NT2/D1 (cell line): ENCODE measurements around the gene SARNP.

Experiments
- DNase-seq: peaks from one replicate; pipeline ENCODE4 v3.0.0-alpha.2; 2011; ENCODE audit warnings: low read depth, low spot score
- H3K27me3 ChIP-seq: 2 replicates; pipeline ENCODE4 v1.6.0; 2011; ENCODE audit warnings: mild to moderate bottlenecking; ENCODE audit not compliant: insufficient read length, insufficient read depth
- H3K36me3 ChIP-seq: 2 replicates; pipeline ENCODE4 v1.6.1; 2011; ENCODE audit warnings: mild to moderate bottlenecking, low read length, mixed read lengths; ENCODE audit not compliant: insufficient read depth, insufficient read length
- H3K4me1 ChIP-seq: 2 replicates; pipeline ENCODE4 v1.5.1; 2011; ENCODE audit not compliant: insufficient read depth, insufficient read length
- H3K4me3 ChIP-seq: 2 replicates; pipeline ENCODE4 v1.5.1; 2011; ENCODE audit warnings: low read depth; ENCODE audit not compliant: insufficient read length
- H3K9ac ChIP-seq: 2 replicates; pipeline ENCODE4 v1.6.0; 2011; ENCODE audit warnings: low read depth; ENCODE audit not compliant: insufficient read length
- H3K9me3 ChIP-seq: 2 replicates; pipeline ENCODE4 v1.5.1; 2011; ENCODE audit warnings: mild to moderate bottlenecking, low read length; ENCODE audit not compliant: insufficient read depth
- SUZ12 ChIP-seq: IDR thresholded peaks from 2 replicates; pipeline ENCODE4 v1.6.1; 2011; ENCODE audit not compliant: insufficient read length, insufficient read depth; ENCODE audit errors: extremely low read depth
- YY1 ChIP-seq: IDR thresholded peaks from 2 replicates; pipeline ENCODE4 v1.6.1; 2011; ENCODE audit not compliant: insufficient read length, insufficient read depth
- ZNF274 ChIP-seq: IDR thresholded peaks from 2 replicates; pipeline ENCODE4 v1.6.1; 2011; ENCODE audit warnings: mild to moderate bottlenecking, low read depth, low read length

The SARNP gene

GRCh38 chr12:55789171-55789570 is 28.4 kb downstream of the SARNP start:
- no peaks in the 10 kb centered on the region for H3K9me3 ChIP-seq
- DNase-seq: no peak
- no peak overlapping the region for H3K9ac ChIP-seq
- no peak for TF ChIP-seq ZNF274
- TF ChIP-seq SUZ12: no peak
- no peak for TF ChIP-seq YY1
- H3K4me1 ChIP-seq: no peaks in the 10 kb centered on the region
- H3K4me3 ChIP-seq: no peak overlapping the region
- no peaks in the 10 kb centered on the region for H3K27me3 ChIP-seq
- peaks cover 87% of the 10 kb centered on the region for H3K36me3 ChIP-seq

DNA sequence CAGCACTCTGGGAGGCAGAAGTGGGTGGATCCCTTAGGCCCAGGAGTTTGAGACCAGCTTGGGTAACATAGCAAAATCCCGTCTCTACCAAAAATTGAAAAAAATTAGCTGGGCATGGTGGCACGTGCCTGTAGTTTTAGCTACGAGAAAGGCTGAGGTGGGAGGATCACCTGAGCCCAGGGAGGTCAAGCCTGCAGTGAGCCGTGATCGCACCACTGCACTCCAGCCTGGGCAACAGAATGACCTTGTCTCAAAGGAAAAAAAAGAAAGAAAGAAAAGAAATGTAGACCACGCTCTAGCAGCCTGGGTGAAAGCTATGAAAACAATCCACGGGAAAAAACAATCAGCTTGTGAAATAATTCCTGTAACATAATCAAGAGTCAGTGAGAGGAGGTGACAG is 29.0 kb downstream of the SARNP start:
- Histone ChIP-seq H3K4me1 (no peaks in the 10 kb centered on the region), H3K4me3 (no peak overlapping the region), H3K9ac (no peak overlapping the region), H3K36me3 (peaks cover 87% of the 10 kb centered on the region), H3K27me3 (no peaks in the 10 kb centered on the region), H3K9me3 (no peaks in the 10 kb centered on the region)
- TF ChIP-seq ZNF274: no peak
- TF ChIP-seq SUZ12: no peak
- no peak for TF ChIP-seq YY1
- DNase-seq: no peak

DNA sequence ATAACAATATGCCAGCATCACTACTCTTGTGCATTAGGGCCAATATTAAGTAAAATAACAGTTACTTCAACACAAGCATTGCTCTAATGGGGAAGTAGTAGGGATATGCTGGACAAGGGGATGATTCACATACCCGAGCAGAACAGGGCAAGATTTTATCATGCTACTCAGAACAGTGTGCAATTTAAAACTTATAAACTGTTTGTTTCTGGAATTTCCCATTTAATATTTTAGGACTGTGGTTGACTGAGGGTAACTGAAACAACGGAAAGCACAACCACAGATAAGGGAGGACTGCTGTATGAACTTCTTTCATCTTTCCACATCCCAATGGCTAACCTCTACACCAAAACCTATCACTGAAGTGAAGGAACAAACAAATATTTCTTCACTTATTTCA is 36.8 kb downstream of the SARNP start:
- no peak for DNase-seq
- Histone ChIP-seq H3K9me3 (no peaks in the 10 kb centered on the region), H3K4me3 (no peak overlapping the region), H3K36me3 (peaks cover 93% of the 10 kb centered on the region), H3K4me1 (no peaks in the 10 kb centered on the region), H3K27me3 (no peaks in the 10 kb centered on the region), H3K9ac (no peak overlapping the region)
- TF ChIP-seq ZNF274 (no peak), YY1 (no peak), SUZ12 (no peak)

- no peak overlapping the region for H3K4me3 ChIP-seq
- H3K27me3 ChIP-seq: no peaks in the 10 kb centered on the region
- peaks cover 79% of the 10 kb centered on the region for H3K36me3 ChIP-seq
Observed at GRCh38 chr12:55777856-55778255, 39.7 kb downstream of the SARNP start.

DNA sequence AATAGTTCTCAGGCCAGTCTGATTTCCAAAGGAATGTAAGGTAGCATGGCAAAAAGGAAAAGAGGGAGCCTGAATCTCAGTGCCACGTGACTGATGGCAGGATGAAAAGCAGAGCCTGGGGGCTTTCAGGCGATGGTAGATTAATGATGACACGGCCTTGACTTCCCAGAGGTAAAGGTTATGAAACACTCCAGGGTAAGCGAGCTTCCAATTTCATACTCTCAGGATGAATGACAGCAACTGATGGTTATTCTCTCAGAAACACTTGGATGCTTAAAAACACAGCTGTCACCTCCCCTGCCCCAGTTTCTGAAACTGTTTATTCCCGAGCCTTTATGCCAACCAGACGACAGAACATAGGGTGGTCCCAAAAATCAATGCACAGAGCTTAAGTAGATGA is 45.8 kb downstream of the SARNP start:
- Histone ChIP-seq H3K4me1 (peaks cover under 1% of the 10 kb centered on the region), H3K27me3 (no peaks in the 10 kb centered on the region), H3K9ac (no peak overlapping the region), H3K9me3 (no peaks in the 10 kb centered on the region), H3K36me3 (peaks cover 49% of the 10 kb centered on the region), H3K4me3 (no peak overlapping the region)
- DNase-seq: no peak
- TF ChIP-seq ZNF274 (no peak), SUZ12 (no peak), YY1 (no peak)

More at GRCh38 chr12:55777856-55778255, 39.7 kb downstream of the SARNP start:
- TF ChIP-seq ZNF274: no peak
- TF ChIP-seq YY1: no peak
- TF ChIP-seq SUZ12: no peak
- no peaks in the 10 kb centered on the region for H3K4me1 ChIP-seq
- H3K9ac ChIP-seq: no peak overlapping the region
- no peak for DNase-seq
- no peaks in the 10 kb centered on the region for H3K9me3 ChIP-seq

DNA sequence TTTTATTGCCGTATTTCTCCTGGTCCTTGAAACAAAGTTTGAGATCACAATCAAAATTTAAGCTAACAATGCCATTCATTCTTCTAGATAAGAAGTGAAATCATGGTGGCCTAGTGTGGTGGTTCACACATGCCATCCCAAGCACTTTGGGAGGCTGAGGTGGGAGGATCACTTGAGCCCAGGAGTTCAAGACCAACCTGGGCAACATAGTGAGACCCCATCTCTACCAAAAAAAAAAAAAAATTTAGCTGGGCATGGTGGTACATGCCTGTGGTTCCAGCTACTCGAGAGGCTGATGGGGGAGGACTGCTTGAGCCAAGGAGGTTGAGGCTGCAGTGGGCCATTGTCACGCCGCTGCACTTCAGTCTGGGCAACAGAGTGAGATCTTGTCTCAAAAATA is 50.4 kb downstream of the SARNP start:
- Histone ChIP-seq H3K27me3 (no peaks in the 10 kb centered on the region), H3K4me3 (no peak overlapping the region), H3K36me3 (peaks cover 46% of the 10 kb centered on the region), H3K9ac (no peak overlapping the region), H3K9me3 (no peaks in the 10 kb centered on the region), H3K4me1 (peaks cover 2% of the 10 kb centered on the region)
- TF ChIP-seq ZNF274: no peak
- no peak for TF ChIP-seq SUZ12
- no peak for TF ChIP-seq YY1
- DNase-seq: no peak

GRCh38 chr12:55765736-55766290 is 51.7 kb downstream of the SARNP start:
- Histone ChIP-seq H3K4me1 (peaks cover 2% of the 10 kb centered on the region), H3K27me3 (no peaks in the 10 kb centered on the region), H3K9ac (no peak overlapping the region), H3K4me3 (no peak overlapping the region), H3K36me3 (peaks cover 42% of the 10 kb centered on the region), H3K9me3 (no peaks in the 10 kb centered on the region)
- no peak for DNase-seq
- TF ChIP-seq SUZ12 (no peak), ZNF274 (no peak), YY1 (no peak)

DNA sequence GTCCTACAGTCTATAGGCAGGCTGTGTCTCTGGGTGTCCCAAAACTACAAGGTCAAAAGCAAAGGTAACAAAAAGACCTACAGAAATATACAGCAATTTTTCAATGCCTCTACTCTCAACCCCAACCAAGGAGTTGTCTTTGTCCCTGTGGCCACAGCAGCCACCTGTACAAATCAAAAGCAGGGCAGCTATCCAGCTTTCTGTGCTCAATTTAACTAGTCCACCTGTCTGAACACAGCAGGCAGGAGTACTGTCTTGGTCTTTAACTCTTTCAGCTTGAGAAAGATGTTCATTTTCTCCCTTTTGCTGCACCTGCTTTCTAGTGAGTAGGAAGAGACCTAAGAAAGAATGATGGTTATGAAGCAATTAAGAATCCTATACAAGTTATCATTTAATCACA is 54.9 kb downstream of the SARNP start:
- TF ChIP-seq YY1: no peak
- no peak for TF ChIP-seq SUZ12
- TF ChIP-seq ZNF274: no peak
- Histone ChIP-seq H3K4me1 (peaks cover 2% of the 10 kb centered on the region), H3K9ac (no peak overlapping the region), H3K4me3 (no peak overlapping the region), H3K27me3 (no peaks in the 10 kb centered on the region), H3K36me3 (peaks cover 68% of the 10 kb centered on the region), H3K9me3 (no peaks in the 10 kb centered on the region)
- DNase-seq: no peak
